Right lung (tissue), 5 donors: ENCODE results near the gene CENPL. TPM values are rescaled to one million over a fixed set of nuclear protein-coding genes. Genes with fewer than 3 reads are reported as not detected.

ENCODE experiments used
- DNase-seq, 2 donors: peaks; one replicate each; pipeline ENCODE4 v3.0.0-alpha.2; 2013
- polyA plus RNA-seq, 5 donors: library from polyadenylated mRNA; unstranded; fragments of 120-200 nt; gene quantifications; one replicate each; pipeline versions ENCODE4 v1.2.1 to v1.2.3, GENCODE V29; 2013; ENCODE audit warnings: inconsistent platforms in 1 of 5, low replicate concordance in 1 of 5; ENCODE audit not compliant: insufficient read length in 5 of 5, insufficient read depth in 1 of 5

The CENPL gene
- polyA plus RNA-seq, 5 donors, result 7.6 to 21.1 (median 13.7) TPM

DNA sequence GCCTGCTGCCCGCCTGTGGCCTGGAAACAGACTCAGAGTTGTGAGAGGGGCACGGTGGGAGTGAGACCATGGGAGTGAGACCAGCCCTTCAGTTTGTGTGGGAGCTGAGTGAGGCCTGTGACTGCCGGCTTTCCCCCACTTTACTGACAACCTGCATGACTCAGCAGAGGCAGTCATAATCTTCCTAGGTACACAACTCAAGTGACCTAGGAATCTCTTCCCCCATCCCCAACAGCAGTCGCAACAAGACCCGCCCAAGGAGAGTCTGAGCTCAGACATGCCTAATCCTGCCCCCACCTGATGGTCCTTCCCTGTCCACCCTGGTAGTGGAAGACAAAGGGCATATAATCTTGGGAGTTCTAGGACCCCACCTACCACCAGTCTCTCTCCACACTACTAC is 65.7 kb downstream of the CENPL start:
- DNase-seq, result no peak

GRCh38 chr1:173758110-173758509 is 66.6 kb downstream of the CENPL start:
- no peak for DNase-seq

- no peak for DNase-seq
These were observed 67.0 kb downstream of the CENPL start for GRCh38 chr1:173757666-173758065.

DNA sequence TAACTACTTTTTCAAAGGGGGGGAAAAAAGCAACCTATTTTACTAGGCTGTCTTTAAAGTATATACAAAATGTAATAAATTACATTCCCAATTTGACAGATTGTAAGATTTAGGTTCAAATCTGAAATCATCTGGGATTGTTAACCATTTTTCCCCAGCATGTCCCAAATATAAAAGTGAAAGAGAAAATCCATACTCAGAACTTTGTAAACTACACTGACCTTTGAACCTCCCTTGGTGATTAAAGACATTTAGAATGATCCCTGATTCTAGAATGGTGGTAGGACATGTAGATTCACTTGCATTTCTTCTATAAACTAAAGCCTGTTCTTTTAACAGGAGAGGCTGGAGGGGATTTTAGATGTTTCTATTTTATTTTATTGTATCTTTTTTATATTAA is 70.9 kb downstream of the CENPL start:
- DNase-seq, result no peak

Other genes starting within 250 kb of the CENPL start
- under 1 TPM; 0.09 to 0.51 (median 0.27) TPM for gene SLC9C2, start 221.8 kb downstream of the CENPL start, polyA plus RNA-seq
- gene TEX50, start 189.5 kb downstream of the CENPL start, polyA plus RNA-seq, result not detected
- 1 to 10 TPM; 2.6 to 4.3 (median 3.2) TPM for gene ANKRD45, start 155.0 kb downstream of the CENPL start, polyA plus RNA-seq
- gene KLHL20, start 109.9 kb downstream of the CENPL start, polyA plus RNA-seq, result 10 to 100 TPM; 23.8 to 34.5 (median 31.7) TPM
- gene DARS2, start 210 bp downstream of the CENPL start, polyA plus RNA-seq, result 10 to 100 TPM; 14.6 to 24.9 (median 20.2) TPM
- gene GAS5, start 43.1 kb upstream of the CENPL start, polyA plus RNA-seq, result 1,000 to 10,000 TPM in 1 of 5 donors, 100 to 1,000 TPM in 4; 769 to 1,020 (median 877) TPM
- gene ZBTB37, start 43.5 kb upstream of the CENPL start, polyA plus RNA-seq, result 10 to 100 TPM in 4 of 5 donors, 1 to 10 TPM in 1; 6.3 to 13.0 (median 11.7) TPM
- gene SERPINC1, start 92.4 kb upstream of the CENPL start, polyA plus RNA-seq, result 1 to 10 TPM in 1 of 5 donors, under 1 TPM in 3, not detected in 1; 0.15 to 6.2 (median 0.25) TPM
- 10 to 100 TPM in 4 of 5 donors, 1 to 10 TPM in 1; 9.6 to 17.1 (median 12.4) TPM for gene RC3H1, start 197.5 kb upstream of the CENPL start, polyA plus RNA-seq